Fibroblast of the aortic adventitia (primary cell): ENCODE results near the gene WNT9B. TPM values are rescaled to one million over a fixed set of nuclear protein-coding genes. Genes with fewer than 3 reads are reported as not detected.

Experiments
- DNase-seq: peaks from one replicate; pipeline ENCODE4 v3.0.0-alpha.2; 2010; ENCODE audit warnings: low read depth
- H3K4me3 ChIP-seq: 2 replicates; pipeline ENCODE4 v1.5.1; 2011; ENCODE audit warnings: low read depth, mild to moderate bottlenecking, control low read depth, low read length, moderate library complexity
- total RNA-seq: library from RNA; depleted of rRNA; stranded (reverse); fragments of >200 nt; gene quantifications from 2 replicates; pipeline ENCODE4 v1.2.3, GENCODE V29; 2012; ENCODE audit warnings: low replicate concordance
- TF ChIP-seq, protein P1 (sequence below): IDR thresholded peaks from 2 replicates; pipeline ENCODE4 v1.5.1; 2011; ENCODE audit warnings: mild to moderate bottlenecking, low read length, control low read depth, inconsistent platforms; ENCODE audit not compliant: insufficient read depth

Gene WNT9B
- total RNA-seq, 1 donor = 0.09 TPM

DNA sequence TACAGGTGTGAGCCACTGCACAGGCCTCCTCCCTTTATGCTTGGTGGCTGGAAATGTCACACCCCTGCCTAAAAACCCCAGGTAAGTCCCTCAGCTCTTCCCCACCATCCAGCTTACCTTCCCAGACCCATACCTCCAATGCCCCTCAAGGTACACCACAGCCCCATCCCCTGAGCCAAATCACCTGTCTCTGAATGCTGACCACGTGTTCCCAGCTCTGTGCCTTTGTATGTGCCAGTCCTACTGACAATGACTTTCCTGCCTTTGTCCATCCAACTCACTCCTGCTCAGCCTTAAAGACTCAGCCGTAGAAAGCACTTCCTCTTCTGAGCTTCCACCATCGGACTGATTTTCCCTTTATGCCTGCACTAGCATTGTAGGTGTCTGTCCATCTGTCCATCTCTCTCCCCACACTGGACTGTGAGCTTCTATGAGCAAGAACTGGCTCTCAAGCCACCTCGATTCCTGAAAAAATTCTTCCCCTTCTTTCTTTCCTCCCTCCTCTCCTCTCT lies 40.9 kb downstream of the WNT9B start:
- no peak overlapping the region for H3K4me3 ChIP-seq
- TF ChIP-seq, protein P1, sequence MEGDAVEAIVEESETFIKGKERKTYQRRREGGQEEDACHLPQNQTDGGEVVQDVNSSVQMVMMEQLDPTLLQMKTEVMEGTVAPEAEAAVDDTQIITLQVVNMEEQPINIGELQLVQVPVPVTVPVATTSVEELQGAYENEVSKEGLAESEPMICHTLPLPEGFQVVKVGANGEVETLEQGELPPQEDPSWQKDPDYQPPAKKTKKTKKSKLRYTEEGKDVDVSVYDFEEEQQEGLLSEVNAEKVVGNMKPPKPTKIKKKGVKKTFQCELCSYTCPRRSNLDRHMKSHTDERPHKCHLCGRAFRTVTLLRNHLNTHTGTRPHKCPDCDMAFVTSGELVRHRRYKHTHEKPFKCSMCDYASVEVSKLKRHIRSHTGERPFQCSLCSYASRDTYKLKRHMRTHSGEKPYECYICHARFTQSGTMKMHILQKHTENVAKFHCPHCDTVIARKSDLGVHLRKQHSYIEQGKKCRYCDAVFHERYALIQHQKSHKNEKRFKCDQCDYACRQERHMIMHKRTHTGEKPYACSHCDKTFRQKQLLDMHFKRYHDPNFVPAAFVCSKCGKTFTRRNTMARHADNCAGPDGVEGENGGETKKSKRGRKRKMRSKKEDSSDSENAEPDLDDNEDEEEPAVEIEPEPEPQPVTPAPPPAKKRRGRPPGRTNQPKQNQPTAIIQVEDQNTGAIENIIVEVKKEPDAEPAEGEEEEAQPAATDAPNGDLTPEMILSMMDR = no peak
- DNase-seq = no peak

DNA sequence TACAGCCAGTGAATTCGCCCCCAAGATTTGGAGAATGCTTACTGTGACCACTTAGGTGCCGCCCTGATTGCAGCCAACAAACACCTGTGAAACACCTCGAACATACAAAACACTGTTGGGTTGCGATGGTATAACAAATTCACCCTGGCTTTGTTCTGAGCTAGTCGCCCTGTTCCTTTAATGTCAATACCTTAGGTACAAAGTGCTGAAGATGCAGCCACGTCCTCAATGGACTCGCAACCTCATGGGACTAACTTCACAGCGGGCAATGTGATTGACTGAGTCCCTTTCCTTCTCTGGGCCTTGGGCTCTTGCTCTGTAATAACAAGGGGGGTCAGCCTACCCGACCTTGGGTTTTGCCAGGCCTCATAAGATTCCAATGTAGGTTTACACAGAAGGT lies 42.6 kb downstream of the WNT9B start:
- TF ChIP-seq, protein P1 = no peak
- no peak overlapping the region for H3K4me3 ChIP-seq
- no peak for DNase-seq

DNA sequence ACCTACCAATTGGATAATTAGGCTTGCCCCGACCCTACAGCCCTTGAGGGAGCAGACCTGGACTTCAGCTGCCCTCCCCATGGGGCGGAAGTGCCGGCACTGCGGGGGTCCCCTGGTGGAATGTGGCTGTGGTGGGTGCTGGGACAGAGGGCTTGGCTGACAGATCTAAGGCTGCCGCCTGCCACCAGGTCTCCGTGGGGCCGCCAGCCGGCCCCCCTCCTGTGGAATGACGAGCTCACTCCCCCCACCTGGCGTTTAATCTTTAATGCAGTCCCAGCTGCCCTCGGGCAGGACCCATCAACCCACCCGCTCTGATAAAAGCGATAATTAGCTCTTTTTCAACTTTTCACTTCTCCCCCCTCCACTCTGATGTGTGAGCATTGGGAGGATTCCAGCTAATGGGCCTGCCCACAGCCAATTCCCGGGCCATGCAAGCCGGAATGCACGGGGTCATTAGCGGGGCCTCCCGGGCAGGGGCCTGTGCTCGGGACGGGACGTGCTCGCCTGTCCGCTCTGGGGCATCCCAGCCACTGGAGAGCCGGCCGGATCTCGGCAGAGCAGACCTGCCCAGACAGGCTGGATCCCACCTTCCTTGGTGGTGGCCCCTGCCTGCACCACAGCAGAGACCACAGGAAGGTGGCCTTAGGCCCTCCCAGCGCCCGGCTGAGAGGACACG lies 43.2 kb downstream of the WNT9B start:
- DNase-seq = no peak
- H3K4me3 ChIP-seq = no peak overlapping the region
- TF ChIP-seq, protein P1 = no peak

DNA sequence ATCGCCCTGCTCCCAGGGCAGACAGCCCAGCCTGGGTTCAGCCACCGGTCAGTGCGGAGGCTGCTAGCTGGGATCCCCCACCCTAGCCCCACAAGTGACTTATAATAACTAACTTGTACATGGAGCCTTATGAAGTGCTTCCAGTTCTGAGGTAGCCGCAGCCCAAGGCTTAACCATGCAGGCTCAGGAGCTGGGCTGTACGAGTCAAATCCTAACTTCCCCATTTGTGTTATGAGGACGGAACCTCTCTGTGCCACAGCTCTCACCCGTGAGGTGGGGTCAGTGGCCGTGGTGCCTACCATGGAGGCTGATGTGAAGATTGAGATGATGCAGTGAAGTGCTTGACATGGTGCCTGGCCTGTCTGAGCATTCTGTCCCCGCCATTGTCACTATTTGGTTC lies 43.8 kb downstream of the WNT9B start:
- H3K4me3 ChIP-seq = no peak overlapping the region
- no peak for DNase-seq
- TF ChIP-seq, protein P1 = no peak

DNA sequence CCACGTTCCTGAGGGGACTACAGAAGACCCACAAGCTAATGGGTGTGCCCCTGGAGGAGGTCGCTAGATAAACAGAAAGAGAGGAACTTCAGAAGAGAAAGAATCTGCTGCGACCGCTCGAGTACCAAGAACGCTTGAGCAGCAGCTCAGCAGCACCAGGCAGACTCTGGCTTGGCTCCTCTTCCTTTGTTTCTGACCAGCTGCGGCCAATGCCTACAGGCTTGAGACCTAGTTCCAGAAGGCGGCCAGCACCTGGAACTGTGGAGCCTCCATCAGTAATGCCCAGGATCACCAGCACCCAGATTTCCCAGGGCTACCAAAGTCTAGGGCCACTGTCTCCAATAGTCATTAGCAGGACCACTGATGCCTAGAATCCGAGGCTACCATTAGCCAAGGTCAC lies 45.6 kb downstream of the WNT9B start:
- DNase-seq = no peak
- TF ChIP-seq, protein P1 = no peak
- no peak overlapping the region for H3K4me3 ChIP-seq

DNA sequence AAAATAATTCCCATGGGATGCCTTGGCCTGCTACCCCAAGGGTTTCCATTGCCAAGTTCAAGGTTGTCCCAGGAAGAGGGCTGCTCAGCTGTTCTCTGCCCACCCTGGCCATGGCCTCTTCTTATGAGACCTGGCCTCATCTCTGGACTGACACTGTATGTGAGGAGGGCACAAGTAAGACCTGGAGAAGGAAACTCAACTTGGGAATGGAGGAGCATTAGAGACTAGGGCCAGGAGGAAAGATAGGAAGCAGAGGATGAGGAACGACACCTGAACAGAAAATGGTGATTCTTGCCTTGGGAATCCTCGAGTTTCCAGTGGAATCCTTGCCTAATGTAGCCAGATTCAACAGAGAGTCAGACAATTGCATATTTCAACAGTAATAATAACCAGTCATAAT lies 47.0 kb downstream of the WNT9B start:
- DNase-seq = no peak
- H3K4me3 ChIP-seq = no peak overlapping the region
- TF ChIP-seq, protein P1 = no peak

DNA sequence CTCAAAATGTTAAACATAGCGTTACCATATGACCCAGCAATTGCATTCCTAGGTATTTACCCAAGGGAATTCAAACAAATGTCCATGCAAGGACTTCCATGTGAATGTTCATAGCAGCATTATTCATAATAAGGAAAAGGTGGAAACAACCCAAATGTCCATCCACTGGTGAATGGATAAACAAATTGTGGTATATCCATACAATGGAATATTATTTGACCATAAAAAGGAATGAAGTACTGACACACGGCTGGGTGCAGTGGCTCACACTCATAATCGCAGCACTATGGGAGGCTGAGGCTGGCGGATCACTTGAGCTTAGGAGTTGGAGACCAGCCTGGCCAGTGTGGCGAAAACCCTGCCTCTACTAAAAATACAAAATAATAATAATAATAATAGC lies 47.5 kb downstream of the WNT9B start:
- TF ChIP-seq, protein P1 = no peak
- DNase-seq = no peak
- no peak overlapping the region for H3K4me3 ChIP-seq
